Measurements from ENCODE around the gene SLC25A23.
A peak's percentile ranks its signal among the peaks of the same experiment; 100 is the strongest.
"Not testable (repeated sequence)": the region's sequence is repeated elsewhere in the genome, so short reads cannot be mapped to it uniquely, and the experiment has no call there.

SLC25A23 gene

GRCh38 chr19:6459262-6460098 is at the start of gene SLC25A23:
SLC25A23 (minus strand) TSS chr19:6459792; CDS start chr19:6459628, 164 bp downstream.
- H3K36me3 ChIP-seq (replicated peaks) = peaks cover under 1% of the 10 kb centered on the region
- H3K27me3 ChIP-seq (replicated peaks) = peaks cover 9% of the 10 kb centered on the region
- peak; percentile 46 for DNase-seq
- TF ChIP-seq, protein P1, sequence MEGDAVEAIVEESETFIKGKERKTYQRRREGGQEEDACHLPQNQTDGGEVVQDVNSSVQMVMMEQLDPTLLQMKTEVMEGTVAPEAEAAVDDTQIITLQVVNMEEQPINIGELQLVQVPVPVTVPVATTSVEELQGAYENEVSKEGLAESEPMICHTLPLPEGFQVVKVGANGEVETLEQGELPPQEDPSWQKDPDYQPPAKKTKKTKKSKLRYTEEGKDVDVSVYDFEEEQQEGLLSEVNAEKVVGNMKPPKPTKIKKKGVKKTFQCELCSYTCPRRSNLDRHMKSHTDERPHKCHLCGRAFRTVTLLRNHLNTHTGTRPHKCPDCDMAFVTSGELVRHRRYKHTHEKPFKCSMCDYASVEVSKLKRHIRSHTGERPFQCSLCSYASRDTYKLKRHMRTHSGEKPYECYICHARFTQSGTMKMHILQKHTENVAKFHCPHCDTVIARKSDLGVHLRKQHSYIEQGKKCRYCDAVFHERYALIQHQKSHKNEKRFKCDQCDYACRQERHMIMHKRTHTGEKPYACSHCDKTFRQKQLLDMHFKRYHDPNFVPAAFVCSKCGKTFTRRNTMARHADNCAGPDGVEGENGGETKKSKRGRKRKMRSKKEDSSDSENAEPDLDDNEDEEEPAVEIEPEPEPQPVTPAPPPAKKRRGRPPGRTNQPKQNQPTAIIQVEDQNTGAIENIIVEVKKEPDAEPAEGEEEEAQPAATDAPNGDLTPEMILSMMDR (IDR thresholded peaks at IDR 0.05; ENCODE audit: low read depth, low read length, missing control alignments) = no peak
- peak within 1 kb of the TSS; percentile 66 for H3K4me3 ChIP-seq (ENCODE audit: low read depth, low read length)
- H3K27ac ChIP-seq = no peak within 1 kb of the TSS
- in situ Hi-C loops (cut with HindIII; ENCODE audit: low pct_ligation_motif_present, low sequenced_read_pairs) = no loop called here

- DNase-seq; H3K36me3 ChIP-seq (replicated peaks); H3K27ac ChIP-seq; H3K4me3 ChIP-seq (ENCODE audit: low read depth, low read length); H3K27me3 ChIP-seq (replicated peaks); in situ Hi-C loops (cut with HindIII; ENCODE audit: low pct_ligation_motif_present, low sequenced_read_pairs): not testable (repeated sequence)
These were observed 48.6 kb upstream of the SLC25A23 start for GRCh38 chr19:6508028-6508771.

- no peak overlapping the region for H3K27ac ChIP-seq
- no peak overlapping the region for H3K4me3 ChIP-seq (ENCODE audit: low read depth, low read length)
- in situ Hi-C loops (cut with HindIII; ENCODE audit: low pct_ligation_motif_present, low sequenced_read_pairs) = no loop called here
- H3K36me3 ChIP-seq (replicated peaks) = no peaks in the 10 kb centered on the region
- TF ChIP-seq, protein P1 (IDR thresholded peaks at IDR 0.05; ENCODE audit: low read depth, low read length, missing control alignments) = no peak
- H3K27me3 ChIP-seq (replicated peaks) = peaks cover 12% of the 10 kb centered on the region
- DNase-seq = no peak
These were observed 44.0 kb upstream of the SLC25A23 start for GRCh38 chr19:6503407-6504201.

GRCh38 chr19:6501740-6502648 is 42.4 kb upstream of the SLC25A23 start, which contains the start of gene TUBB4A:
TUBB4A (minus strand) TSS chr19:6502309; CDS start chr19:6502212, 97 bp downstream.
- Histone ChIP-seq H3K27me3 (replicated peaks) (peaks cover 12% of the 10 kb centered on the region), H3K27ac (no peak within 1 kb of the TSS), H3K4me3 (ENCODE audit: low read depth, low read length) (no peak within 1 kb of the TSS), H3K36me3 (replicated peaks) (no peaks in the 10 kb centered on the region)
- in situ Hi-C loops (cut with HindIII; ENCODE audit: low pct_ligation_motif_present, low sequenced_read_pairs) = no loop called here
- DNase-seq = no peak
- TF ChIP-seq, protein P1 (IDR thresholded peaks at IDR 0.05; ENCODE audit: low read depth, low read length, missing control alignments) = no peak

- Histone ChIP-seq H3K27me3 (replicated peaks) (peaks cover 12% of the 10 kb centered on the region), H3K27ac (no peak overlapping the region), H3K4me3 (ENCODE audit: low read depth, low read length) (no peak overlapping the region), H3K36me3 (replicated peaks) (no peaks in the 10 kb centered on the region)
- in situ Hi-C loops (cut with HindIII; ENCODE audit: low pct_ligation_motif_present, low sequenced_read_pairs) = no loop called here
- TF ChIP-seq, protein P1 (IDR thresholded peaks at IDR 0.05; ENCODE audit: low read depth, low read length, missing control alignments) = no peak
- no peak for DNase-seq
These were observed 41.5 kb upstream of the SLC25A23 start for GRCh38 chr19:6500837-6501739.

Data from brain microvascular endothelial cell (primary cell).